Cerebellar nuclear complex (tissue), 1 donor: Measurements from ENCODE around the gene RNF180.
"Not testable (repeated sequence)": the region's sequence is repeated elsewhere in the genome, so short reads cannot be mapped to it uniquely, and the experiment has no call there.

Source experiments
- DNase-seq, 2 experiments: peaks; one replicate each; lab custom pipeline; 2025; lab: John Stamatoyannopoulos, UW

The RNF180 gene

DNA sequence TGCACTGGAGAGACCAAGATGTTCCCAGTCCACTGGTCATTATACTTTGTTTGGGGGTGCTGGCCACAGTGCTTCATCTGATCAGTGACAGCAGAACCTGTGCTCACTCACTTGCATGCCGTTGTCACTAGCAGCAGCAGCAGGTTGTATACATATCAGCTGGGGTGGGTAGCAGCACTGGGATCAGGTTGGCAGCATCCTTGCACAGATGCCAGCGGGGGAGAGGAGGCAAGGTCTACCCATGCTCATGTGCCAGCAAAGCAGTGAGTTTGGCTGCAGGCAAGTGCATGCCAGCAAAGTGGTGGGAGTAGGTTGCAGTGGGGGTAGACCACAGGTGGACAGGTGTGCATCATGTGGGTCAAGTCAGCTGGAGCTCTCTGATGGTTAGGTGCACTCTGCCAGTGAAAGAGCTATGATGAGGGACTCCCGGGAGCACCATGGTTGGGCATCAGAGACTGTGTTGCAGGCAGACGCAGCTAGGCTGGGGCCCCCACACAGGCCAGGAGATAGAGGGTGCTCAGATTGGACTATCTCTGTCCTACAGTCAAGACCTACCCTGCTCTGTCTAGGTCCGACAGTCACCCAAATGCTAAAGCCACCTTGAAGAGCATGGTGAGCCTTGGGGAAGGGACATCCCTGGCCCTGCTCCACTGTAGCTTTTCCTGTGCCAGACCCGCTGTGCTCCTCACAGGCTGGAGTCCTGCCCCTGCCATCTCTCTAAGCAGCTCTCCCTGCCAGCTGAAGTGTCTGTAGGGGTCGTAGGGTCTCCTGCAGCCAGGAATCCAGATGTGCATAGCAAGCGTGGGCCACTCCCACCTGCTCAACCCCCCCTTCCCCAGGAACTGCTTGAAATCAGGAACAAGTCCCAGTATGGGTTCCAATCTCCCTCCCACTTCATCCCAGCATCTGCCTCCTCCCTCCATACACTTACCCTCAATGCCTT lies 119.8 kb downstream of the RNF180 start:
- DNase-seq = no peak

DNA sequence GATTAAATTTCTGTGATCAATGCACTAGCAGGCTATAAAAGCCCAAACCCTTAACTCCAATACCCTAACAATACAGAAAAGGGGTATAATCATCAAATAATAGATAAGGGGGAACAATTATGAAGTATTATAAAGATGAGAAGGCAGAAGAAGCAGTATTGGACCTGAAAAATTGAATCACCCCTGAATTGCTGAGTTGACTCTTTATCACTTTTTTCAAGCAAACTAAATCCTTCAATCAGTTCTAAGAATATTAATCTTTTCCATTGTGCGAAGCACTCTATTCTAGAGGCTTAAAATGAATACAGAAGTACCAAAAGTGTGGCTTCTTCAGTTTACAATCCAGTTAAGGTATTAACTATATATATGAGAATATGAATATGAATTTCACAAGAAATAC lies 120.7 kb downstream of the RNF180 start:
- no peak for DNase-seq

DNA sequence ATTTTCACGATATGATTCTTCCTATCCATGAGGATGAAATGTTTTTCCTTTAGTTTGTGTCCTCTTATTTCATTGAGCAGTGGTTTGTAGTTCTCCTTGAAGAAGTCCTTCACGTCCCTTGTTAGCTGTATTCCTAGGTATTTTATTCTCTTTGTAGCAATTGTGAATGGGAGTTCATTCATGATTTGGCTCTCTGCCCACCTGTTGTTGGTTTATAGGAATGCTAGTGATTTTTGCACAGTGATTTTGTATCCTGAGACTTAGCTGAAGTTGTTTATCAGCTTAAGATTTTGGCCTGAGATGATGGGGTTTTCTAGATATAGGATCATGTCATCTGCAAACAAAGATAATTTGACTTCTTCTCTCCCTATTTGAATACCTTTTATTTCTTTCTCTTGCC lies 122.9 kb downstream of the RNF180 start:
- not testable (repeated sequence) for DNase-seq

DNA sequence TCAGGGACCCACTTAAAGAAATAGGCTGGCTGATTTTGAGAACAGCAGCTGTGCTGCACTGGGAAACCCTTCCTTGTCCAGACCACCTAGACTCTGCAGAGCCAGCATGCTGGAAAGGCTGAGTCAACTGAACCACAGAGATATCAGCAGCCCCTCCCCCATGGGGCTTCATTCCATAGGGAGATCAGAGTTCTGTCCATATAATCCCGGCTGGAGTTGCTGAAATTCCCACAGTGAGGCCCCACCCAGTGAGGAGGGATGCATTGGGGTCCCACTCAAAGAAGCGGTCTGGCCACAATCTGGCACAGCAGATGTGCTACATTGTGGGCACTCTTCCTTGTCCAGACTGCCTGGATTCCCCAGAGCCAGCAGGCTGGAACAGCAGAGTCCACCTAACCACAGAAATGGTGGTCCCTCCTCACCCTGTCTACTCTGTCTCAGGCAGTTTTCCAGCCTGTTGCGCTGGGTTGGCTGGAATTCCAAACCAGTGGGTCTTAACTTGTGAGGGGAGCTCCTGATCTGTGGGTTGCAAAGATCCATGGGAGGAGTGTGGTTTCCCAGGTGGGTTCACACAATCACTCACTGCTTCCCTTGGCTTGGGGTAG lies 127.1 kb downstream of the RNF180 start:
- no peak for DNase-seq

DNA sequence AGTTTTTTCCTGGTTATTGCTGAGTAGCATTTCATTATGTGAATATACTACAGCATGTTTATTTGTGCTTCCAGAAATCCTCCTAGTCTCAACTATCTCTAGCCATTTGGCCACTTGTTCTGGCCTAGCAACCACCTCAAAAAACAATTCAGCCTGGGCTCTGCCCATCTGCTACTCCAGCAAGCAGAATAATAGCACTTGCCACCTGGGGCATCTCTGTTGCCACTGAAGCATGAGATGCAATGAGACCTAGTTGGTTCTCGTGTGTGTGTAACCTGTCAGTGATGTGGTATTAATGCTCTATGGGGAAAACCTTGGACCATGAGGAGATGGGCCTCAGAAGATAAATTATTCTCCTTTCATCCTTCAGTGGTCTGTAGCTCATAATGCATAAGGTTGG lies 129.5 kb downstream of the RNF180 start:
- peak in 1 of 2 experiments; percentile 17 for DNase-seq

DNA sequence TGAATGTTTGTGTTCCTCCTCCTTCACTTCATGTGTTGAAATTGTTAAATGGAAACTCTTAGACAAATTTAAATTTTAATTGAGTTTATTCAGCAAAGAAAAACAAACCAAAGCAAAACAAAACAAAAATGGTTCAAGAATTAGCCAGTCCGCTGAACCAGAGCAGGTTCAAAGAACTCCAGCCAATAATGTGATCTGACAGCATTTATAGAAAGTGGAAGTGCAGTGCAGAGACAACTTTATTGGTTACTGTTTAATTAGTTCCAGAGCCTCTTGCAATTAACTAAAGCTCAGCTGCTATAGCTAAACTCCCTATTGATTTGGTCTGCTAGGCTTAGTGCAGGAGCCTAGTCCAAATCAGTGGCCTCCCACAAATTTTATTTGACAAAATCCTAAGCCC lies 132.9 kb downstream of the RNF180 start:
- DNase-seq = no peak

DNA sequence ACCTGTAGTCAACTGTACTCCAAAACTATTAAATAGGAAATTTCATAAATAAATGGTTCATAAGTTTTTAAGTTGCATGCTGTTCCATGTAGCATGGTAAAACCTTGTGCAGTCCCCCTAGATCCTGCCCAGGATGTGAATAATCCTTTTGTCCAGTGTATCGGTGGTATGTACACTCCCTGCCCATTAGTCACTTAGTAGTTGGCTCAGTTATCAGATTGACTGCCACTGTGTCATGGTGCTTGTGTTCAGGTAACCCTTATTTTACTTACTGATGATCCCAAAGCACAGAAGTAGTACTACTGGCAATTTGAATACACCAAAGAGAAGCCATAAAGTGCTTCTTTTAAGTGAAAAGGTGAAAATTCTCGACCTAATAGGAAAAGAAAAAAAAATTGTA lies 134.2 kb downstream of the RNF180 start:
- DNase-seq = no peak

DNA sequence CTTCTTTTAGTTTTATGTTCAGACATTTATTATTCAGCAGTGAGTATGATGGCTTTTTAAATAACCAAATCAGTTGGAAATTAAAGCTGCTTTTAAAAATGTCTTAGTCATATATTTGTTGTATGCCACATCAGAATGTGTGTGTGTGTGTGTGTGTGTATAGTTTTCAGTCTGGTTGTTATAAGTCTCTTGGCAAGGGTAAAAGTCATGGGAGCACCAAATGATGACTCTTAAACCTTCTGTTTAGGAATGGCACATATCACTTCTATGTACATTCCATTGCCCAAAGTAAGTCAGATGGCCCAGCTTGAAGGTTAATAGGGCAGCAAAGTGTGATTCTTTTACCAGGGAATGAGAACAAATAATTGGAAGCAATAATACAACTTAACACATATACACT lies 135.9 kb downstream of the RNF180 start:
- no peak for DNase-seq

DNA sequence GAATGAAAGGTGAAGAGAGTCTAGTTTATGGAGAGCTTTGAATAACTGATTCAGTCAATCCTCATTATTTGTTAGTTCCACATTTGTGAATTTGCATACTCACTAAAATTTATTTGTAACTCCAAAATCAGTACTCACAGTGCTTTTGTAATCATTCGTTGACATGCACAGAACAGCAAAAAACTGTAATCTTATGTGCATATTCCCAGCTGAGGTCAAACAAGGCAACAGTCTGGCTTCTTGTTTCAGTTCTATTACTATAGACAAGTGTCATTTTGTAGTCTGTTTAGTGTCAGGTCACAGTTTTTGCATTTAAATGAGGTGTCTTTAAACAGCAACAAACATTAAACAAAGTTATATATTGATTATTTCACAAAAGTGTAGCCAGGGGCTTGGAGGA lies 142.5 kb downstream of the RNF180 start:
- DNase-seq = no peak

DNA sequence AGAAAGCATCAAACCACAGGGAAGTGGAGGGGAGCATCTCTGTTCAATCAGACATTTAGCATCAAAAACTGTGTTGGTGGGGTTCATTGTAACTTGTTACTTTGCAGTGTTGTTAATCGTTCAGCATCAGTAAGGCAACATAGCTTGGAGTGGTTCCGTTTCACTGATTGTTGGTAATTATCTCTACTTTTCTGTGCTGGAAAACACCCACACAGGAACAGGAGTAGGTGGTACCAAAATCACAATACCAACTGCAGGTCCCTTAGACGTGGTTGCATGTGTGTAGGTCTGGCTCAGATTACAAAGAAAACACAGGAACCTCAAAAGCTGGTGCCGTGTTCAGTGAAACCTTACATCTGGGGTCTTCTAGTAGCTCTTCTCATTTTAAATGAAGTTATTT lies 146.8 kb downstream of the RNF180 start:
- DNase-seq = no peak

DNA sequence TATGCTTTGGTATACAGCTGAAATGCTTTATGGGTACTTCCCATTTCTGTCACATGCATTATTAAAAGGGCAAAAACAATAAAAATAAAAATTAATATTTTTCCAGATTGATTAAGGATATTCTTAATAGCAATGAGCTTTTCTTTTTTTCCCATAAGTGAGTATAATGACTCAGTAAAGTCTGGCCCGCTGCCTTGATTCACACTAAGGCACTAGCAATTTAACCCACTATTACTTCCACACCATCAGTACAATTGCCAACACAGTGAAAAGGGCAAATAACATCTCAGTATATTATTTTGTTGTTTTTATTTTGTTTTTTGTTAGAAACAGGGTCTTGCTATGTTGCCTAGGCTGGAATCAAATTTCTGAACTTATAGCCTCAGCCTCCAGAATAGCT lies 150.1 kb downstream of the RNF180 start:
- DNase-seq = no peak

DNA sequence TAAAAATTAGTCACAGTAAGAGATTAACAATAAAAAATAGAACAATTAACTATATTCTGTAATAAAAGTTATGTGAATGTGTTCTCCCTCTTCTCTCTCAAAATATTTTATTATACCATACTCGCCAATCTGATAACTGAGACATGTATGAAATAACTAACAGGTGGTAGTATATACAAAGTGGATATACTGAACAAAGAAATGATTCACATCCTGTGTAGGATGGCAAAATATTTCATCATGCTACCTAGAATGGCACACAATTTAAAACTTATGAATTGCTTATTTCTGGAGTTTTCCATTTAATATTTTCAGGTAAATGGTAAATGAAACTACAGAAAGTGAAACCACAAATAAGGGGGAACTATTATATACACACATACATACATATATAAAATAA lies 152.5 kb downstream of the RNF180 start:
- DNase-seq = no peak

DNA sequence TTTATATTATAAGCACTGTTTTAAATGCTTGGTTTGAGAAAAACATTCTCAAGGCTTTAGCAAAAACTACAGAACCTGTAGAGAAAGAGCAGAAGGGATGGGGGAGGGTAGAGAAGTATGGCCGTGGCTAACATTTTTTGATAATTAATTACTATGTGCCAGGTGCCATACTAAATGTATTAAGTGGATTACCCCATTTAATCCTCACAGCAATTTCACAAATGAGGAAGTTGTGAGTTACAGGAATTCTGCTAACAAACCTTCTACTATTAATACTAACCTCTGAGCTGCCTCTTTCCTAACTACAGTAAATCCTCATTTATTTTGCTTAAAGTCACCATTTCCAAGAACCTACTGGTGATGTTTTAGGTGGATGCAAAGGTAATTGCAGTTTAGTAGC lies 157.9 kb downstream of the RNF180 start:
- no peak for DNase-seq

DNA sequence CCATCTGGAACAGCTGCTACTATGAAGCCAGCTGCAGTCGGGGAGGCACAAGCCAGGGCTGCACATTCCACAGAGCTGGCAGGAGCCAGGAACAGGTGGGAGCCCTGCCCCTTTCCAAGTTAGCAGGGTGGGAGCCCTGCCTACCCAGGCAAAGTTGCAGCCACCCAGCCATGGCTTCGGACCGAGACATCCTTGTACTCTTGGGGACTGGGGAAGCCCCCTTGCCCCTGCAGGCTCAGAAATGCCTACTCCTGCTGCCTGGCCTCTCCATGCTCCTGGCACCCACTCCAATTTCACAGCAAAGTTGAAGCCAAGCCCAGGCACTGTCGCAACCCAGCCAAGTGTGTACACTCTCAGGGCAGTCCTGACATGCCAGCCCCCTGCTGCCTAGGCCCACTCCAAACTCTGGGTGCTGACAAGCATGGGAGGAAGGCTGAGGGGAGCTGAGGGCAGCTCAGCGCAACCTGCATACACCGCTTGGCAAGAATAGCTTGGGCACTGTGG lies 165.1 kb downstream of the RNF180 start:
- no peak for DNase-seq

DNA sequence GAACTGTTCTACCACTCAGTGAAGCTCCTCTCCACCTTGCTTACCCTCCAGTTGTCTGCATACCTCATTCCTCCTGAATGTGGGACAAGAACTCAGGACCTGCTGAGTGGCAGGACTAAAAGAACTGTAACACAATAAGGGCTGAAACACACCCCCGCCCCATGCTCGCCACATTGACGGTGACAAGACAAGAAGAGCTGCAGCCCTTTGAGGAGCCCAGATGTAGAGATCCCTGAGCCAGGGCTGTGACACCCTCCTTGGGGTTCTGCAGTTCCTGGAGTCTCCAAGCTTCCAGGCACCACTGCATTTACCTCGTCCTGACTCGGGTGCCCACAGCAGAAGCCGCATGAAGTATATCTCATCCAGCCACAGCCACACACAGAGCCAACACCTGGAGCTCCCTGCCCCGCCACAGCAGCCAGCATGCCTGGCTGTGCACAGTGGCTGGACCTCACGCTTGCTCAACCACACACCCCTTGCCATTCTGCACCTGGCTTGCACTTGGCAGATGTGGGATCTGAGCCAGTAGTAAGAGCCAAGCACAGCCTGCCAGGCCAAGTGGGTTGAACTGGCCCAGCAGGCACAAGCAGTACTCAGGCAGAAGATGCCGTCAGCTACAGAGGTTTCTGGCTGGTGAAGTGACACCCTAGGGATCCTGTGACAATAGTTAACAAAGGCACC lies 166.1 kb downstream of the RNF180 start:
- DNase-seq = no peak

DNA sequence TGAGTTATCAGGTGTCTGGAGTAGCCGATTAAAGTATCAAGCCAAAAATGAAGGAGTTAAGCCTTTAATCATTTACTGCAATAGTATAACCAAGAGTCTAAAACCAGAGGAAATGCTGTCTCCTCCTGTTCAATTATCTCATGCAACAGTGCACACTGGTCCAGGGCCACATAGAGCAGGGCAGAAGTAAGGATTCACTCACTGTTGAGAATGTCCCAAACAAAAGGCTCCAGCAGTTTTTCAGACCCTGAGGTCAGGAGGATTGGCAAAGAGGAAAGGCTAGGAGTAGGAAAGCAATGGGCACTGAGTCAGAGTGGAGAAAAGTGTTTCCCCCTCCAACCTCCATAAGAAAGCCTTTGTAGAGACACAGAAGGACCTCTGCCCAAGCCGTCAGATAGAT lies 168.2 kb downstream of the RNF180 start:
- no peak for DNase-seq

DNA sequence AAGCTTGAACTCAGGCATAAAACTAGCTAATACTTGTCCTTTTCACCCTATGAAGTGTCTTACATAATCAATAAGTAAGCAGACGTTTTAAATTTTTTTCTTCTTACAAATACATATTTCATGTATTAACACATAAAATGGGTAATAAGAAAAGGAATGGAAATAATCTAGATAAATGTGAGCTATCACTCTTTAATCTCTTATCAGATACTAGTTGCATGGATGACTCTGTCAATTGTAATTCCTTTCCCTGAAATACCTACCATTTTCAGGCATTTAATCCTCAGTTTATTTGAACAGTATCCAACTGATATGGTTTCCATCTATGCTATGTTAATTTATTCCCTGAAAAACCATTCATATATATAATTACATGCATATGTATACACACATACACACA lies 174.1 kb downstream of the RNF180 start:
- no peak for DNase-seq

DNA sequence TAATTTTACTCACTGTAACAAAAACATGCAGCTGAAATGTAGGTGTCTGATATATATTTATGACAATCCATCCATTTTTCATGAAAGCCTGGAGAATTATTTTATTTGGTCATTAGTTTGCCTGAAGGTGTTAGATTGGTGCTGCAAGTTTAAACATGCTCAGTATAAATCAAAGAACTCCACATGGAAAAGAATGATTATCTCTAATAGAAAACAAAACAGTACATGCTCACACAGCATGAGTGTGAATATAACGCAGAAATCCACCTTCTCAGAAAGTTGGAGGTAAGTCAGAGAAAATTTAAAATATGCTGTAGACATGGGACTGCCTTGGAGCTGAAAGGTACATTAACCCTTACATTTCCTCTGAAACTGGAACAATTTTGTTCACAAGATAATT lies 174.7 kb downstream of the RNF180 start:
- no peak for DNase-seq

DNA sequence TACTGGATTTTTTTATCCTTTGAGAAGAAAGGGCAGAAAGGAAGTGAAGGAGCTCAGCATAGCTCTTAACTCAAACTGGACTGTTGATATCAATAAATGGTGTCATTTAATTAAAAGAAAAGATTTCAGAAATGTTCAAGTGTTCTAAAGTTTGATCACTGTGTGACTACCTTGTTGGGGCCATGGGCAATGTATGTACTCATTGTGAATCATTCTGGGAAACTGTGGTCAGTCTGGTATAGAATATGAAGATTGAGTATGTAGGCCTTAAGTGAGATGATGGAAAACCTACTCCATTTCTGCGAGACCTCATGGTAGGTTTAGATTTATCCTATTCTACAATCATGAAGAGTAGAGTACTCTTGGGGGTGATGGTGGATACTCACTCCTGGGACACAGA lies 175.7 kb downstream of the RNF180 start:
- no peak for DNase-seq

DNA sequence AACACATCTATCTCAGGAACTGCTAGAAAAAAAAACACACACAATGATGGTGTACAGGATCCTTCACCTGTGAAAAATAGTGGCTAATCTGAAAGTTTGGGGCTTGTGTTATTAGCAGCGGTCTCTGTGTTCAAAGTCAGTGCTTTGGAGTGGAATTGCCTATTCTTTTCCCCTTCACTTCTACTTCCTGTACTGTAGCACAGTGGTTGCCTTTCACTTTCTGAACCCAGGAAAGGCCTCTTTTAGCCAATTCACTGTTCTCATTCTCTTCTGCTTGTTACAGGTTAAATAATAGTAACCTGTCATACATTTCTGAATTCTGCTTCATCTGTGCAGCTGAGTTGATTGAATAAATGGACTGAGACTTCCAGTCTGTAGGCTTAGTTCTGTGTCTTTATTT lies 178.9 kb downstream of the RNF180 start:
- no peak for DNase-seq

DNA sequence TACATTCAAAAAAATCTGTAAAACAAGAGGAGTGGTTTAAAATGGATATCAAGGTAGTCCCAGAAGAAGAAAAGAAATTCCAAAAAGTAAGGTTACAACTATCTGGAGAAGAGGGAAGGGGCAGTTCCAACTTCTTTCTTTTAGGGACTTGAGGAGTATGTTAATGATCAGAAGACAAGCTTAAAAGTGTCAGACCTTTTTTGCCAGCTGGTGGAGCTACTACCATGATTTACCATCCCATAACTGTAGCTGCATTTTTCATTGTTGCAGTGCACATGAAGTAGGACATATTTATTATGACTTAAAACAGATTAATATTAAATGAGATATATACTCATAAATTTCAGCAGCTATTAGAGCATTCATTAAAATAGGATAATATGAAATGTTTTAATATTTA lies 181.7 kb downstream of the RNF180 start:
- DNase-seq = no peak

DNA sequence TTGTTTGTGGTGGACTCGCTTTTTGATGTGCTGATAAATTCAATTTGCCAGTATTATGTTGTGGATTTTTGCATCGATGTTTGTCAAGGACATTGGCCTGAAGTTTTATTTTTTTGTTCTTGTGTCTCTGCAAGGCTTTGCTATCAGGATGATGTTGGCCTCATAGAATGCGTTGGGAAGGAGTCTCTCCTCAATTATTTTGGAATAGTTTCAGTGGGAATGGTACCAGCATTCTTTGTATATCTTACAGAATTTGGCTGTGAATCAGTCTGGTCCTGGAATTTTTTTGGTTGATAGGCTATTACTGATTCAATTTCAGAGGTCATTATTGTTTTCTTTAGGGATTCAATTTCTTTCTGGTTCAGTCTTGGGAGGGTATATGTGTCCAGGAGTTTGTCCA lies 198.8 kb downstream of the RNF180 start:
- DNase-seq = no peak

DNA sequence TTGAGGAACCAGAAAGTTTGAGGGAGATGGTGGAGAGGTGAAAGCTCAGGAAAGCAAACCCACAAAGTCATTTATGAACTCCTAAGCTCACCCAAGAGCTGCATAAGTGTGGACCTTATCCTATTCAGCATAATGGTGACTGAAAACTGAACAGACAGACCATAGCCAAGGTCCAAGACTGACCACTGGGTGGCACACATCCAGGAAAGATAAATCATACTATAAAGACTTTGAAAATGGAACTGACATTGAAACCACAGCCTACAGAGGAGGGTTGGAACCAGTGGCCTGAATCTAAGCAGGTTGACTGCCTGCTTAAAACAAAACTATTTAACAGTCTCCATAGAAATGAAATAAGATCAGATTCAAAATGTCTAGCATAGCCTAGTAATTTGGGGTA lies 219.1 kb downstream of the RNF180 start:
- DNase-seq = no peak
